Endometrium (tissue), 2 donors: ENCODE measurements around the gene SNAPC4.

Experiments
- FAIRE-seq: peaks from 2 replicates; lab custom pipeline; 2012; peaks lifted over from hg19 to GRCh38; lab: Jason Lieb, UNC
- donor health status: control.
- donor health status: control.

Gene SNAPC4

GRCh38 chr9:136392538-136393449 lies 7.2 kb downstream of the SNAPC4 start:
- no peak for FAIRE-seq

DNA sequence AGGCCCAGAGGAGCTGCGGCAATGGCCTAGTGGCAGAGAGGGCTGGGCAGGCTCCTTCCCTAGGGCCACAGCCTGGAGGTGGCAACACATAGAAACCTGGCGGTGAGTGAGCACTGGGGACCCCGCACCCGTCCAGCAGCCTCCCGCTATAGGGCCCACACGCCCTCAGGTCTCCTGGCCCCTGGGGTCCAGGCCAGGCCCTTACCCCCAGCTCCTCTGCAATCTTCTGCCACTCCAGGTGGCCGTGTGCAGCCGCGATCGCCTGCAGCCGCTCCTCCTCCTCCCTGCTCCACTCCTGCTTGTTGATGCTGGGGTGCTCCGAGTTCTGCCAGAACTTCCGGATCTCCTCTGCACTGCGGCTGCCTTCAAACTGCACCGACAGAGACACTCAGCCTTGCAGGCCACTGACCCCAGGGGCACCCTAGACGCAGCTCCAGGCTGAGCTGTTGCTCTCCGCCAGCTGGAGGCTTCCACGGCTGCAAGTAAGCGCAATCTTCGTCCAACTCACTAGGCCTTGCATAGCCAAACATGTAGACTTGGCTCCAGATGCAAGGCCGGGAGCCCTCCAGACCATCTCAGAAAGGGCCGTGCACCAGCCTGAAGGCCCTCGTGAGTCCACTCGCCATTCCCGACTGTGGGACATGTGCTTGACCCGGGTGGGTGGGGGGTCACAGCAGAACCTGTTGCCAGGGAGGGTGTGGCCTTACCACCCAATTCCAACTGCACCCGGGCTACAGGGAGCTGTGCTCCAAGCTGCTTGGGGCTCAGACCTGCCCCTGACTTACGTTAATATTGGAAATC lies 8.0 kb downstream of the SNAPC4 start:
- FAIRE-seq = no peak

GRCh38 chr9:136389396-136389795 lies 10.6 kb downstream of the SNAPC4 start:
- FAIRE-seq = no peak

DNA sequence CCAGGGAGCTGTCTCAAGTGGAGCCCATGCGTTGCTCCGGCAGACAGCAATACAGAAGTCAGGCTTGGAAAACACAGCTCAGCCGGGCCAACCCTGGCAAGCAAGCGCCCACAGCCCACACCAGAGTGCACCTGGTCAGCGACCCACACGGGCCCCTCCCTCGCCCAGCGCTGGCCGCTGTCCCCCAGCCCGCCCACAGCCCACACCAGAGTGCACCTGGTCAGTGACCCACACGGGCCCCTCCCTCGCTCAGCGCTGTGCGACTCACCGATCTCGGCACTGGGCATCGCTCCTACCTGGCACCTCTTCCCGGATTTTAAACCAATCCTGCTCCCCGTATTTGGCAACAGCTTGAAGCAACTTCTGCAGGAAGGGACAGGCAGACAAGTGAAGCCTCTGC lies 12.8 kb downstream of the SNAPC4 start:
- no peak for FAIRE-seq

DNA sequence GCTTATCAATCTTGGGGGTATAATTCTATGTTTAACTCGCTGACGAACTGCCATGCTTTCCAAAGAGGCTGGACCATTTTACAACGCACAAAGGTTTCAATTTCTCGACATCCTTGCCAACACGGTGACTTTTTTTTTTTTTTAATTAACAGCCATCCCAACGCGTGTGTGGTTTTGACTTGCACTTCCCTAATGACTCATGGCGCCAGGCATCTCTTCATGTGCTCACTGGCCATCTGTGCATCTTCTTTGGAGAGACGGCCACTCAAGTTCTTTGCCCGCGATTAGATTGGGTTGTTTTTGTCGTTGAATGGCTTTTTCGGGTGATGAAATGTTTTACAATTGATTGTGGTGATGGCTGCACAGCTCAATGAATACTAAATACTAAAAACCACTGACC lies 14.0 kb downstream of the SNAPC4 start:
- no peak for FAIRE-seq

GRCh38 chr9:136385015-136385414 lies 15.0 kb downstream of the SNAPC4 start:
- no peak for FAIRE-seq

- FAIRE-seq = no peak
These were observed 16.5 kb downstream of the SNAPC4 start for GRCh38 chr9:136383436-136383835.

- FAIRE-seq = no peak
These were observed 17.9 kb downstream of the SNAPC4 start for GRCh38 chr9:136381966-136382513.

GRCh38 chr9:136381311-136381710 lies 18.7 kb downstream of the SNAPC4 start:
- FAIRE-seq = no peak

DNA sequence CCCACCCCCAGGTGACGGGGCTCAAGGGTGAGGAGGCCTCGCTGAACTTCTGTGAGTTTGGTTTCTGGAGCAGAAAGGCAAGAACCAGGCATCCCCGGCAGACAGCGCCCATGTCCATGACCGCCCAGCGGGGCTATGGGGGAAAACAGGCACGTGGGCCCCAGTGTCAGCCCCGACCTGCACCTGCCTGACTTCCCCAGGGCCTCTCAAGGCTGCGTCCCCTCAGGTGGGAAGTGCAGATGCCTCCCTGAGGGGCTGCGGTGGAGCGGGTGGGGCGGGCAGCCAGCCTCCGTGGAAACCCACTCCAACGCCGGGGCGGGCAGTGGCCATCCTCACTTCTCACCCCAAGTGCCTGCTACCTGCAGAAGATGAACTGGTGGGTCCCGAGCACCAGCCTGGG lies 19.6 kb downstream of the SNAPC4 start:
- FAIRE-seq = no peak

GRCh38 chr9:136379891-136380290 lies 20.1 kb downstream of the SNAPC4 start:
- no peak for FAIRE-seq

DNA sequence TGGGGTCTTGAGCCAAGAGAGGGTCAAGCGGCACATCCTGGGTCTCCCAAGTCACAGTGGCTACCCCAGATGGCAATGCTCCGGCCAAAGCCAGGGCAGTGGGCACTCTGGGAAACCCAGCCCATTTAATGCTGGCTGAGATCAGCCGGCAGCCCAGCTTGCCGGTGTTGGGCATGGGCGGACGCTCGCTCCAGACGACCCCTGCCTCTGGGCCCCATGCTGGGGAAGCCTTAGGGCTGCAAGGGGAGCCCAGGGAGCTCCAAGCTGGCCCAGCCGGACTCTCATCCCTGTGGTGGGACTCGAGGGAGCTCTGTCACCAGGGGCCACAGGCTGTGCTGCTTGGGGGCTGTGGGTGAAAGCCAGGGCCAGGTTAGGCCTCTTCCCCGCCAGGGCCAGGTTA lies 20.6 kb downstream of the SNAPC4 start:
- FAIRE-seq = no peak

DNA sequence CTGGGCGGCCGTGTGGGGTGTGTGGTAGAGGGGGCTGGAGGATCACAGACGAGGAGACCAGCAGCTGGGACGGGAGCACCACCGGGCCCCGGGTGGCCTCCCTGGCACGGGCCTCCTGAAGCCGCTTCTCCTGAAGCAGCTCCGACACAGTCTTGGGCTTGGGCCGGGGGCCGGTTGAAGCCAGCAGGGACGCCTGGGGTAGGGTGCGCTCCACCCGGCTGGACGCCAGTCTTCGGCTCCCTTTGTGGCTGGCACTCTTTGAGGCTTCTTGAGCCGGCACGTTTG lies 21.0 kb downstream of the SNAPC4 start:
- FAIRE-seq = no peak

DNA sequence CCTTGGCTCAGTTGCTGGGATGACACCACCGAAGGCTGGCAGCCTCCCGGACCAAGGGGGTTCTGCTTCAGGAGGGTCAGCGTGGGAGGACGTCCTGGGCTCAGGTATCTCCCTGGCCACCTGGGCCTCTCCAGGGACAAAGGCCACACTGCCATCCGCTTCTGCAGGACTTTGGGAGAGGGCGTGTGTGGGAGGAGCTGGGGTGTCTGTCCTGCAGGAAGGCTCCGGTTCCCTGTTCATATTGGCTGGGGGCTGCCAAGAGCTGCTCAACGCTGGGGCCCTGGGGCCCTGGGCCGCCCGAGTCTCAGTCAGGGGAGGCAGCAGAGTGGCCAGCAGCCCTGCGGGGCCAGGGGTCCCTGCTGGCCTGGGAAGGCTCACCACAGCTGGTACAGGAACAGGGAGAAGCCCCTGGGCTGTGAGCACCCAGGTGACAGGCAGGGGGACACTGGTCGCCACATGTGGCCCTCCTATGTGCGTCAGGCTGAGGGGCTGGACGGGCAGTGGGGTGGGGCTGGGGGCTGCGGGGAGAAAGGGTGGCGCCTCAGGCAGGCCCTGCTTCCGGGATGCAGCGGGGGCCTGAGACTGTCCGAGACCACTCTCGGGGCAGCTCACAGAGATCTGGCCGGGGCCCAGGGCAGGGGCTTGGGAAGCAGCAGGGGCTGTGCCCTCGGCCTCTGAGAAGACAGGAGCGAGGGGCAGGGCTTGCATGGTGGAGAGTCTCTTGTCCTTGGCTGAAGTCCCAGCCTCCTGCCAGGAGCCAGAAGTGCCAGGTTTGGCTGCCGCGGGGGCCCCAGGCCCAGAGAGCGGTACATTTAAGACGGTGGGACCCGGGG lies 21.6 kb downstream of the SNAPC4 start:
- no peak for FAIRE-seq

- no peak for FAIRE-seq
These were observed 22.4 kb downstream of the SNAPC4 start for GRCh38 chr9:136377341-136378169.

DNA sequence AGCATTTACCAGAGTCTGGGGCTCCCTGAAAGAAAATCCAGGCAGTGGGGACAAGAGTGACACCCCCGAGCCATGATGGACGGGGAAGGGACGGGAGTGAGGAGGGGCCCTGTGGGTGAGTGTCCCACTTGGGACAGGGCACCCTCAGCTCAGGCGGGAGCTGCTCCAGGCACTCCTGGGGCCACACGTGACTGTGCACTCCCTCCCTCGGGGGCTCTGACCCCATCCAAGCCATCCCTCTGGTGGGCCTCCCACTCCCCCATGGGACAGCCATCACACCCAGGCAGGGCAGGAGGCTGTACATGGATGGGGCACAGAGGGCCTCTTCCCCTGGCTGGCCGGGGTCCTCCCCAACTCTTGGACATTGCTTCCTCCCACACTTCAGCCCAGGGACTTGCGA lies 23.5 kb downstream of the SNAPC4 start:
- FAIRE-seq = no peak

DNA sequence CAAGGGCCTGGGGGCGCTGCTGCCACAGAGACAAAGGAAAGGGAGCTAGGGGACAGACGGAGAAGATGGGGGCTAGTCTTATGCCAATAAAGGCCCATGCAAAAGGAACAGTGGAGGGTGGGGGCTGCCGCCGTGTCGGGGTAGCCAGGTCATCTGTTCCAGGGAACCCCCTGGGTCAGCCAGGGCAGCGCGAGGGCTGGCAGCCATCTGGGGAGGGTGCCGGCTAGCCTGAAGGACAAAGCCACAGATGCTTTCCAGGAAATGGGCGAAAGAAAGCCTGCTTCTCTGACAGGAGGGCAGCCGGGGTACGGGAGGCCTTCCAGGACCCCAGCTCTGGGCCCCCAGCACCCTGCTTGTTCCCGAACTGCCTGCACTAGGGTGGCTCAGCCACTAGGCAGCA lies 24.9 kb downstream of the SNAPC4 start:
- FAIRE-seq = no peak

GRCh38 chr9:136374183-136374575 lies 25.8 kb downstream of the SNAPC4 start:
- no peak for FAIRE-seq

GRCh38 chr9:136373300-136374182 lies 26.4 kb downstream of the SNAPC4 start, which contains the start of gene CARD9:
Gene CARD9, minus strand, starts transcription at chr9:136373669. Its CDS starts 1,591 bp downstream, at chr9:136372078.
- no peak for FAIRE-seq

DNA sequence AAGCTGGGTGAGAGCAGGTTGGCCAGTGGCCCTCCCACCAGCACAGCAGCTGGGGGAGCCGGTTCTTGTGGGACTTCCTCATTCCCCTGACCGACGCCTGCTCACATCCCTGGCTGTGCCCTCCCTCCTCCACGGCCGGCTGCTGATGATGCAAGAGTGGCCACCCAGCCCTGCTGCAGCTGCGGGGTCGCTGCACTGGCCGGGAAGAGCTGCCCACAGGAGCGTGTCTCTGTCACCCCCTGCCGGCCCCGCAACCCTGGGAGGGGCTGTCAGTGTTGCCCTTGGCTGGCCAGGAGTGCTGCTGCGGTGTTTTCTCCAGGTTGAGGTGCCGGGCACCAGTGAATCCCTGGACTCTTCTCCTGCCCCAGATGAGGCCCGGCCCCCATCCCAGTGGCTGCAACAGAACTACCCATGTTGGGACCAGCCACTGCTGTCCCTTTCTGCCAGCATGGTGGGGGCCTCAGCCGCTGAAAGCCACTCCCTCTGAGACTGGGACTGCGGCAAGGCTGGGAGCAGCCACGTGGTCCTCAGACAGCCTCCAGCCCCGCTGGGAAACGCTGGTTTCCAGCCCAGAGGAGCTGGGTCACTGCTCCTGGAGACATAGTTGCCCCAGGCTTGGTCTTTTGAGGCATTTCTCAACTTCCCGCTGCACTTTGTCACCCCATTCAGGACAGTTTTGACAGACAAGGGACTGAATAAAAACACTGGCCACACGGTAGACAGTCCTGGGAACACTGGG lies 27.2 kb downstream of the SNAPC4 start:
- FAIRE-seq = no peak
